Measurements from ENCODE around the gene ANKIB1. TPM values are rescaled to one million over a fixed set of nuclear protein-coding genes. Genes with fewer than 3 reads are reported as not detected.

ANKIB1 gene
- polyA plus RNA-seq, 1 donor (not counting 4 experiments of a cell fraction or from before 2014, with no cell fraction given), result 37.0 TPM

- dilution Hi-C loops (cut with MboI; ENCODE audit: extremely low pct_ligation_motif_present, low sequenced_read_pairs), result no loop called here
- H3K79me2 ChIP-seq (ENCODE audit: control insufficient read depth, insufficient read depth, low read length), result peaks cover 86% of the 10 kb centered on the region
- no peak overlapping the region for H2AFZ ChIP-seq (ENCODE audit: control insufficient read depth, low read length)
- H3K27me3 ChIP-seq (ENCODE audit: control insufficient read depth, extremely low read depth, insufficient read depth, low read length), result no peaks in the 10 kb centered on the region
- peaks cover 31% of the 10 kb centered on the region for H3K4me1 ChIP-seq (ENCODE audit: control insufficient read depth, extremely low read depth, insufficient read depth, low read length)
- H3K36me3 ChIP-seq (ENCODE audit: control insufficient read depth in 2 of 2, extremely low read depth in 1 of 2, insufficient read depth in 2 of 2, low read length in 2 of 2), result no peaks in the 10 kb centered on the region
- H3K4me3 ChIP-seq (ENCODE audit: control insufficient read depth in 2 of 3, extremely low read depth in 1 of 3, insufficient read depth in 2 of 3, low read depth in 1 of 3, low read length in 3 of 3), result no peak overlapping the region
- FAIRE-seq (no peak), DNase-seq (ENCODE audit: low read depth, low spot score) (no peak)
- H4K20me1 ChIP-seq (ENCODE audit: control insufficient read depth, extremely low read depth, insufficient read depth, low read length), result no peaks in the 10 kb centered on the region
- no peak overlapping the region for H3K27ac ChIP-seq (ENCODE audit: control insufficient read depth, insufficient read depth, low read length)
- no peaks in the 10 kb centered on the region for H3K9me3 ChIP-seq (ENCODE audit: control insufficient read depth, low read depth, low read length)
- no peak overlapping the region for H3K4me2 ChIP-seq (ENCODE audit: control insufficient read depth, extremely low read depth, insufficient read depth, low read depth, low read length)
- H3K9ac ChIP-seq (ENCODE audit: control insufficient read depth, extremely low read depth, insufficient read depth, low read length), result no peak overlapping the region
- H3K9me1 ChIP-seq (ENCODE audit: control insufficient read depth, extremely low read depth, insufficient read depth, low read length), result no peaks in the 10 kb centered on the region
- TF ChIP-seq CTCF (optimal IDR thresholded peaks at IDR 0.05 in 1 of 3, IDR thresholded peaks at IDR 0.05 in 1 of 3, conservative IDR thresholded peaks at IDR 0.05 in 1 of 3; ENCODE audit: extremely low read depth in 1 of 3, insufficient read depth in 2 of 3, low read length in 3 of 3), result no peak
- TF ChIP-seq EZH2 (IDR thresholded peaks at IDR 0.05; ENCODE audit: low read length), result no peak
Observed at GRCh38 chr7:92250603-92251002, 4.8 kb downstream of the ANKIB1 start.

DNA sequence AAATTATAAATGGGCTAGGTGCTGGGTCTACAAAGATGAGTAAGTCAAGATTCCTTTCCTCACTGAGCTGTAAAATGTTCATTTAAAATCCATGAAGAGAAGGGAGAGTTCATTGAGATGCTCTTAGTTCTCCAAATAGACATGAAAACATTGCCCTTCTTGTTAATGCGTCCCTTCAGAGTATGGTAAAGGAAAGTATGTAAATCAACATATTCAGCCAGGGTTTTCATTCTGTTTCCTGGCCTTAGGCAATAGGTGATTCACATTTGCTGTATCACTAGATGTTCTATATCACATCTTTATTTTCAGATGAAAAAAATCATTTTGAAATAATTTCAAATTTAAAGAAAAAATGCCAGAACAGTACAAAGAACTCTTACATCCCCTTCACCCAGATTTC lies 5.4 kb downstream of the ANKIB1 start:
- peak overlapping the region; percentile 33 for H3K4me2 ChIP-seq (ENCODE audit: control insufficient read depth, extremely low read depth, insufficient read depth, low read depth, low read length)
- H4K20me1 ChIP-seq (ENCODE audit: control insufficient read depth, extremely low read depth, insufficient read depth, low read length), result no peaks in the 10 kb centered on the region
- FAIRE-seq (no peak), DNase-seq (ENCODE audit: low read depth, low spot score) (no peak)
- H3K27me3 ChIP-seq (ENCODE audit: control insufficient read depth, extremely low read depth, insufficient read depth, low read length), result no peaks in the 10 kb centered on the region
- dilution Hi-C loops (cut with MboI; ENCODE audit: extremely low pct_ligation_motif_present, low sequenced_read_pairs), result no loop called here
- H3K36me3 ChIP-seq (ENCODE audit: control insufficient read depth in 2 of 2, extremely low read depth in 1 of 2, insufficient read depth in 2 of 2, low read length in 2 of 2), result no peaks in the 10 kb centered on the region
- peaks cover 88% of the 10 kb centered on the region for H3K79me2 ChIP-seq (ENCODE audit: control insufficient read depth, insufficient read depth, low read length)
- no peak overlapping the region for H3K9ac ChIP-seq (ENCODE audit: control insufficient read depth, extremely low read depth, insufficient read depth, low read length)
- no peak for TF ChIP-seq EZH2 (IDR thresholded peaks at IDR 0.05; ENCODE audit: low read length)
- no peak for TF ChIP-seq CTCF (optimal IDR thresholded peaks at IDR 0.05 in 1 of 3, IDR thresholded peaks at IDR 0.05 in 1 of 3, conservative IDR thresholded peaks at IDR 0.05 in 1 of 3; ENCODE audit: extremely low read depth in 1 of 3, insufficient read depth in 2 of 3, low read length in 3 of 3)
- H3K4me3 ChIP-seq (ENCODE audit: control insufficient read depth in 2 of 3, extremely low read depth in 1 of 3, insufficient read depth in 2 of 3, low read depth in 1 of 3, low read length in 3 of 3), result no peak overlapping the region
- peaks cover 31% of the 10 kb centered on the region for H3K4me1 ChIP-seq (ENCODE audit: control insufficient read depth, extremely low read depth, insufficient read depth, low read length)
- no peaks in the 10 kb centered on the region for H3K9me3 ChIP-seq (ENCODE audit: control insufficient read depth, low read depth, low read length)
- no peaks in the 10 kb centered on the region for H3K9me1 ChIP-seq (ENCODE audit: control insufficient read depth, extremely low read depth, insufficient read depth, low read length)
- no peak overlapping the region for H2AFZ ChIP-seq (ENCODE audit: control insufficient read depth, low read length)
- no peak overlapping the region for H3K27ac ChIP-seq (ENCODE audit: control insufficient read depth, insufficient read depth, low read length)
